K562 (cell line): ENCODE measurements around the gene RPL27A.

Experiments
- DDX20 ChIP-seq: fragments of 450-650 bp; IDR thresholded peaks from 2 replicates; pipeline ENCODE4 v1.6.1; 2016; ENCODE audit warnings: missing genetic modification characterization, low read depth, mild to moderate bottlenecking, missing compliant biosample characterization, moderate library complexity
- ZNF224 ChIP-seq: sonication (generic); formaldehyde crosslinking; IDR thresholded peaks from 2 replicates; pipeline ENCODE4 v1.8.0; 2022; ENCODE audit warnings: mild to moderate bottlenecking, missing genetic modification reagents
- ZNF583 ChIP-seq: fragments of 250-450 bp; sonication (Bioruptor Pico); IDR thresholded peaks from 2 replicates; pipeline ENCODE4 v1.4.0; 2020
- TF ChIP-seq, protein P1 (sequence below), 3 experiments: IDR thresholded peaks in 2 of 3; conservative IDR thresholded peaks in 1 of 3; 2 replicates each; pipeline ENCODE4 v1.5.1; 2011 to 2012; ENCODE audit warnings: low read length in 3 of 3, mild to moderate bottlenecking in 3 of 3, control low read depth in 2 of 3, improper control_type of control experiment in 1 of 3, inconsistent platforms in 1 of 3, low read depth in 1 of 3, mixed read lengths in 1 of 3, moderate library complexity in 1 of 3; ENCODE audit not compliant: insufficient read depth in 2 of 3

DNA sequence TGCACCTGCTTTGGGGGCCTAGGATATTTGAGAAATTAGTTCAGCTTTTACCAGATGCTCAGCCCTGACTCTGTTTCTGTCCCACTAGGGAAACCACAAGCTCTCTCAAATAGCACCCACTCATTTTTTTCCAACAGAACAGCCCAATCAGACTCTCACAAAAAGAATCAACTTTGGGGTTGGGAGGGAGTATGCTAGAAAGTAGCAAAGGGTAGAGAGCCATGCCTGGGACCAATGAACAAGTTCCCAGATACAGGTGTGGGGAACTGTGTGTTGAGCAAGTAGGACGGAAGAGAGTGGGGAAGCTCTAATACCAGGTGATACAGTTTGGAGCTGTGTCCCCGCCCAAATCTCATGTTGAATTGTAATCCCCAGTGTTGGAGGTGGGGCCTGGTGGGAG lies 41.3 kb upstream of the RPL27A start:
- TF ChIP-seq ZNF224 (CRISPR knock-in tag) (no peak), DDX20 (tag) (no peak), ZNF583 (CRISPR knock-in tag) (no peak)
- TF ChIP-seq, protein P1, sequence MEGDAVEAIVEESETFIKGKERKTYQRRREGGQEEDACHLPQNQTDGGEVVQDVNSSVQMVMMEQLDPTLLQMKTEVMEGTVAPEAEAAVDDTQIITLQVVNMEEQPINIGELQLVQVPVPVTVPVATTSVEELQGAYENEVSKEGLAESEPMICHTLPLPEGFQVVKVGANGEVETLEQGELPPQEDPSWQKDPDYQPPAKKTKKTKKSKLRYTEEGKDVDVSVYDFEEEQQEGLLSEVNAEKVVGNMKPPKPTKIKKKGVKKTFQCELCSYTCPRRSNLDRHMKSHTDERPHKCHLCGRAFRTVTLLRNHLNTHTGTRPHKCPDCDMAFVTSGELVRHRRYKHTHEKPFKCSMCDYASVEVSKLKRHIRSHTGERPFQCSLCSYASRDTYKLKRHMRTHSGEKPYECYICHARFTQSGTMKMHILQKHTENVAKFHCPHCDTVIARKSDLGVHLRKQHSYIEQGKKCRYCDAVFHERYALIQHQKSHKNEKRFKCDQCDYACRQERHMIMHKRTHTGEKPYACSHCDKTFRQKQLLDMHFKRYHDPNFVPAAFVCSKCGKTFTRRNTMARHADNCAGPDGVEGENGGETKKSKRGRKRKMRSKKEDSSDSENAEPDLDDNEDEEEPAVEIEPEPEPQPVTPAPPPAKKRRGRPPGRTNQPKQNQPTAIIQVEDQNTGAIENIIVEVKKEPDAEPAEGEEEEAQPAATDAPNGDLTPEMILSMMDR (IDR thresholded peaks at IDR 0.05 in 2 of 3, conservative IDR thresholded peaks at IDR 0.05 in 1 of 3; ENCODE audit: insufficient read depth in 2 of 3, low read depth in 1 of 3, low read length in 3 of 3) = no peak
